Esophagus (tissue), 2 donors: ENCODE results near the gene S100A16. TPM values are rescaled to one million over a fixed set of nuclear protein-coding genes. Genes with fewer than 3 reads are reported as not detected.
A peak's percentile ranks its signal among the peaks of the same experiment; 100 is the strongest.

Source experiments
- H3K27ac ChIP-seq, 2 donors: one replicate each; pipeline ENCODE4 v1.5.1; 2013; ENCODE audit warnings: low read depth in 2 of 2, mild to moderate bottlenecking in 2 of 2, inconsistent platforms in 1 of 2, low read length in 1 of 2, moderate library complexity in 1 of 2
- H3K27me3 ChIP-seq, 2 donors: one replicate each; pipeline ENCODE4 v1.6.1; 2013; ENCODE audit warnings: low read length in 2 of 2, control low read depth in 1 of 2, mild to moderate bottlenecking in 1 of 2; ENCODE audit not compliant: insufficient read depth in 2 of 2, control insufficient read depth in 1 of 2
- H3K36me3 ChIP-seq, 2 donors: one replicate each; pipeline ENCODE4 v1.6.1; 2013; ENCODE audit warnings: low read length in 1 of 2; ENCODE audit not compliant: control insufficient read depth in 2 of 2, insufficient read depth in 2 of 2
- H3K4me1 ChIP-seq, 2 donors: one replicate each; pipeline ENCODE4 v1.6.1; 2013; ENCODE audit warnings: low read length in 1 of 2; ENCODE audit not compliant: control insufficient read depth in 2 of 2, insufficient read depth in 2 of 2
- H3K4me3 ChIP-seq, 2 donors: one replicate each; pipeline ENCODE4 v1.5.1; 2013; ENCODE audit warnings: low read length in 2 of 2, mild to moderate bottlenecking in 2 of 2, low read depth in 1 of 2, moderate library complexity in 1 of 2
- H3K9me3 ChIP-seq, 2 donors: one replicate each; pipeline ENCODE4 v1.6.1; 2013; ENCODE audit warnings: mild to moderate bottlenecking in 2 of 2, low read depth in 1 of 2, low read length in 1 of 2, moderate library complexity in 1 of 2; ENCODE audit not compliant: control insufficient read depth in 2 of 2, insufficient read depth in 1 of 2
- WGBS, 2 donors: extraction: QIAGEN DNeasy Blood & Tissue Kit; methylation state at CpG; one replicate each; pipeline ENCODE4 v1.1.7; 2013; 5-methylcytosine and 5-hydroxymethylcytosine counted together
- polyA plus RNA-seq, 2 donors: library from polyadenylated mRNA; stranded (reverse); fragments of 200-250 nt; gene quantifications; one replicate each; pipeline ENCODE4 v1.2.3, GENCODE V29; 2013
- donor health status: healthy with polysubstance abuse.
- donor health status: Bipolar disorder and iron deficiency.

Gene S100A16
- polyA plus RNA-seq, 2 donors, result 2,016 to 2,151 TPM

DNA sequence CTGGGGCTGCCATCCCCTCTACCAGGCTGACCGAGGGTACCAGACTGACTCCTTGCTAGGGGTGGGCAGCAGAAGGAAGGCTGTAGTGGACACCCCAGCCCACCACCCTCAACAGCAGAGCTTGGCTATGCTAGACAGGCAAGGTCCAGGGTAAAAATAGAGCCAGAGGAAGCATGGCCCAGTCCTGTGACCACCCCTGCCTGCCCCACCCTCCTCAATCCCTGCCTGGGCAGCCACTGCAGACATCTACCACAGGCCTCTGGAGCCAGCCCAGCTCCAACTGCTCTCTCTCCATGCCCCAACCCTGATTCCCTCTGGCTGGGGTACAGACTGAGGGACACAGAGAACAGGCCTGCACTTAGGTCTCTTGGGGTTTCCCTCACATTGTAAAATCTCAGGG, 17.0 kb upstream of the S100A16 start:
- Histone ChIP-seq H3K27ac (no peak overlapping the region), H3K27me3 (no peaks in the 10 kb centered on the region), H3K4me1 (peaks cover 0 to 11% of the 10 kb centered on the region in 2 donors), H3K36me3 (no peaks in the 10 kb centered on the region), H3K4me3 (no peak overlapping the region), H3K9me3 (no peaks in the 10 kb centered on the region)
- 83 to 88% methylated on average over 1 of the region's 1 CpG for WGBS, 2 donors

DNA sequence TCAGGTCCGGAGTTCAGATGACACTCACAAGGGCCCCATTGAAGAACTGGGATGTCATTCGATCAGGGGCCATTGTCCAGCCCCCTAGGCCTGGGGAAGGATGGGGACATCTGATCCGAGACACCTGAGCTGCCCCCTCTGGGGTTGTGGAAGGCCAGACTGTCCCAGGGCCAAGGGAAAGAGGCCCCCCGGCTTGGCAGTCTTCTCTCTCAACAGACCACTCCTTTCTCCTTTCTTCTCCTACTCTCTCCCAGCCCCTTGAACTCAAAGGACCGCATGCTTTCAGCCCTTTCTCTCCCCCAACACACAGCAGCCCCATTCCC, 16.4 kb upstream of the S100A16 start:
- Histone ChIP-seq H3K27ac (no peak overlapping the region), H3K9me3 (no peaks in the 10 kb centered on the region), H3K4me3 (no peak overlapping the region), H3K4me1 (peaks cover 0 to 11% of the 10 kb centered on the region in 2 donors), H3K27me3 (no peaks in the 10 kb centered on the region), H3K36me3 (no peaks in the 10 kb centered on the region)
- WGBS, 2 donors, result 83 to 87% methylated on average over 5 of the region's 5 CpGs

DNA sequence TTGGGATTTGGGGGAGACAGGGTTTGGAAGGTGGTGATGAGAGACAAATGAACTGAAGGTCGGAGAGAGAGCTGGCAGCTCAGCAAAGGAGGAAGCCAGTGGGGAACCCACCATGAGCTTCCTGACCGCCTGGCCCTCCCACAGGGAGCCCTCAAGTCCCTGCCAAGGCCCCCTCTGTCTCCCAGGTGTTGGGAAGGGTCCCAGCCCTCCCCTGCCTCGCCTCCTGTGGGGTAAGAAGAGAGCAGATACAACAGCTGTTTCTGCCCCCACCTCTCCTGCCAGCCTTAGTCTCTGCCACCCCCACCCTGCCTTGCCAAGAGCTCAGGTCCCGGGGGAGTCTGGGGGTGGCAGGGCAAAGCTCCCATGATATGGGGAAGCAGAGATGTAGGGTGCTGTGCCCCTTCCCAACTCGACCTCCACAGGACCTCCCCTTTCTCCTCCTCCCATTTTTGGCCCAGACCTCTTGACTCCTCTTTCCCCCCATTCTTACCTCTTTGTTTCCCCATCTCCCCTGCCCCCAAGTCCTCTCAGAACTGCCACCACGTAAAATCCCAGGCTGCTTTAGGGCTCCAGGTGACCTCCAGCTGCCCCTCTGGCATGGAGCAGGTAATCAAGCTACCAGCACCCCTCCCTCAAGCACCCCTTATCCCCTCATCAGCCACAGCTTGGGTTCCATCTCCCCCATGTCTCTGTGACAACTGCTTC, 15.9 kb upstream of the S100A16 start:
- Histone ChIP-seq H3K4me3 (no peak overlapping the region), H3K27ac (peak overlapping the region in 1 of 2 donors; percentile 6), H3K9me3 (no peaks in the 10 kb centered on the region), H3K36me3 (no peaks in the 10 kb centered on the region), H3K4me1 (peaks cover 0 to 11% of the 10 kb centered on the region in 2 donors), H3K27me3 (no peaks in the 10 kb centered on the region)
- 71 to 79% methylated on average over 4 to 6 of the region's 6 CpGs for WGBS, 2 donors

DNA sequence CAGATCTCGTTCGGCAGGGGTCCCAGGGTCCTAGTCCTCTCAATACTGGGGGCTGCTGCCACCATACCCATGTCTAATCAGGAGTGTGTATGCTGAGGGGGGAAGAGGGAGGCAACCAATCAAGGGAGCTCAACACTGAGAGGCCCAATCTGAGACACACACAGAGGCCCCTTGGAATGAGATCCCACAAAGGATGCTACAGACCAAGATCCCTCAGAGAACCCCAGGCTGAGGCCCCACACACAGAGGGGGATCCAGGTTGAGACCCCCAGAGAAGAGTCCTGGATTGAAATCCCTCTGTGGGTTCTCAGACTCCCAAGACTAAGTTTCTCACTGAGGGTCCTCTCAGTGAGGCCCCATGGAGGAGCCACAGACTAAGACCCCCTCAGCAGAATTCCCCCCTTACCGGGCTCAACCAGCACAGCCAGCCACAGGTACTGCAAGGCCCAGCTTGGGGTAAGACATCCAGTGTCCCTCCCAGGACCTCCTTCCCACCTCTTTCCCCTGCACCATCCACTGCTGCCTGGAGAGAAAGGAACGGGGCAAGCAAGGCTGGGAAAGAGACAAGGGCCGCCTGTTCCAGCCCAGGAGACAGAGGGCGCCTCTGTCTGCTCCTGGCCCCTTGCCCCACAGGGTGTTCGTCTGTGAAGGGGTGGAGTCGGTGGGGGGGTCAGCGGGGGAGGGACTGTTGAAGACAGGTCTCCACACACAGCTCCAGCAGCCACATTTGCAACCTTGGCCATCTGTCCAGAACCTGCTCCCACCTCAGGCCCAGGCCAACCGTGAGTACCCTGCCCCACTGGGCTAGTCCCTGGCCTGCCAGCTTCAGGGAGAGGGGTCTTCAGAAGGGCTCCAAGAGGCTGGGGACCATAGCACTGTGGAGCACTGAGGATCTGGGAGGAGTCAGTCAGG, 15.0 kb upstream of the S100A16 start, which contains the start of gene S100A1:
Gene S100A1 (plus strand): TSS at position 720 of the 912 bp plus-strand sequence. CDS start 2,088 bp downstream, outside the sequence.
- Histone ChIP-seq H3K27me3 (no peaks in the 10 kb centered on the region), H3K36me3 (no peaks in the 10 kb centered on the region), H3K4me3 (peak within 1 kb of the TSS; percentile 41 to 65), H3K27ac (peak within 1 kb of the TSS; percentile 88 to 92), H3K9me3 (no peaks in the 10 kb centered on the region), H3K4me1 (peaks cover 0 to 7% of the 10 kb centered on the region in 2 donors)
- 54 to 55% methylated on average over 10 of the region's 10 CpGs for WGBS, 2 donors

DNA sequence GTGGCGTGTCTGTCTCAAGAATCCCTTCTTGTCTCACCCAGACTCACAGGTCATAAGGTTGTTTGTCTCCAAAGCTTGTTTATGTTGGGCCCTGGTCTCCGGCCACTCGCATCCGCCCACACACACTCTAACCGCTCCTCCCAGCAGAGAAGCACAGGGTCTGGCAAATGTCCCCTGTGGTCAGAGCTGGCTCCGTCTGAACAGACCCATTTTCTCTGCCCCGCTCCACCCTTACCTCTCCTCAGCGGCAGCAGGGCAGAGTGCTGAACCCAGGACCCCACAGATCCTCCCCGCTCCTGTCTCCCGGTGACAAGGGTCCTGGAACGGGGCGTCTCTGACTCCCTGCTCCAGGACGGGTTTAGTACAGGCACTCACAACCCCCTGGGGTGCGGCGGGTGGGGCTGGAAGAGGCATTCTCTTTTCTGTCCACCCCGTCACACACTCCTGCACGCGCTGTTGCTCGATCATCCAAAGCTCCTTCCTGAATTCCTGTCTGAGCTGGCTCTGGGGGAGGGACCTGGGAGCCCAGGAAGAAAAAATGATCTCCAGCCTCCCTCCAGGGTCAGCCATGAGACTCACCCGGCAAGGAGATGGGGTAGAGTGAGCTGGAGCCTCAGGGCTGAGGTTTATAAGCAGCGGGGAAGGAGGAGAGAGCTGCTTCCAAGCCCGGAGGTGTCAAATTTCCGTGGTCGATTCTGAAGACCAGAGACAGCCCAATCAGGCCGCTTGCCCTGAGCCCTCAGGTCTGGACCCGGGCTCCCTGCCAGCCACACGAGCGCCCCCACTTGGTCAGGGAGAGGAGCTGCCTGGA, 14.2 kb upstream of the S100A16 start, which contains the start of gene S100A13:
Gene S100A13 (minus strand): TSS at position 602 of the 811 bp plus-strand sequence. CDS start 1,033 bp downstream, outside the sequence.
- Histone ChIP-seq H3K36me3 (no peaks in the 10 kb centered on the region), H3K4me3 (peak within 1 kb of the TSS; percentile 41 to 65), H3K4me1 (peaks cover 0 to 7% of the 10 kb centered on the region in 2 donors), H3K27me3 (no peaks in the 10 kb centered on the region), H3K9me3 (no peaks in the 10 kb centered on the region), H3K27ac (peak within 1 kb of the TSS; percentile 88 to 92)
- WGBS, 2 donors, result 8 to 10% methylated on average over 28 of the region's 28 CpGs

DNA sequence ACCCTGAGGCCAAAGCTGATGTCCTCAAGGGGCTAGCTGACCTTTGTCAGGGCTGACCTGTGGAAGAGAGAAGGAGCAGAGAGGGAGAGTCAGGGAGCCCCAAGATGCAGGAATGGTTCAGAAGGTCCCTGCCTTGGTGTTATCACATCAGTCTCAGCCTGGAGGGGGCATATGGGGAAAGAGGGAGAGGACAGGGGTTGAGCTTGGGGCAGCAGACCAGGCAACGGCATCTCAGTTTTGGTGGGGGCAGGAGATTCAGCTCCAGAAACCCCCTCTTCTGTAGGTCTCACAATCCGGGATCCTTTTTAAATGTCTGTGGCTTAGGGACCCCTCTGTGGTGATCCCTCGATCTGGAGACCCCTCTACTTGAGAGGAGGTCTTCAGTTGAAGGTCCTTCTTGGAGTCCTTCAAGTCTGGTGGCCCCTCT, 13.6 kb upstream of the S100A16 start:
- Histone ChIP-seq H3K27ac (peak overlapping the region; percentile 88 to 92), H3K9me3 (no peaks in the 10 kb centered on the region), H3K4me3 (peak overlapping the region; percentile 41 to 65), H3K36me3 (no peaks in the 10 kb centered on the region), H3K27me3 (no peaks in the 10 kb centered on the region), H3K4me1 (peaks cover 0 to 7% of the 10 kb centered on the region in 2 donors)
- WGBS, 2 donors, result 46 to 81% methylated on average over 3 of the region's 3 CpGs

DNA sequence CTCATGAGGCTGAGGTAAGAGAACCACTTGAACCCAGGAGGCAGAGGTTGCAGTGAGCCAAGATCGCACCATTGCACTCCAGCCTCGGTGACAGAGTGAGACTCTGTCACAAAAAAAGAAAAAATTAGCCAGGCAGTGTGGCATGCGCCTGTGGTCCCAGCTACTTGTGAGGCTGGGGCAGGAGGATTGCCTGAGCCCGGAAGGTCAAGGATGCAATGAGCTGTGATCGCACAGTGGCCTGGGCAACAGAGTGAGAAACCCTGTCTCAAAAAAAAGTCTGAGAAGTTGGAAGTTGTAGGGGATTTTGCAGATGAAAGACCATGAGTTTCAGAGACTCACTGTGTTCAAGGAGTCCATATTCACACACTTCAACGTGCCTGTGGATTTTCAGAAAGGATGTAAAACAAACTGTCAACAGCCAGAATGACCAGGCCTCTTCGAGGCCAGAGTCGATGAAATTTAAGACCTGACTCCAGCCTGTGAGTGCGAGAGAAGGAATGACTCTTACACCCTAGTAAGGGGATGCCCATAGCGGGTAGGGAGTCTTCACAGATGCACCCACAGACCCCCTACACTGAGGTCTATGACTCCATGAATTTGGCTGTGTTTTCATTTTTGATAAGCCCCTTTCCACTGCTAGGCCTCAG, 12.2 kb upstream of the S100A16 start:
- H3K9me3 ChIP-seq, result no peaks in the 10 kb centered on the region
- no peak overlapping the region for H3K4me3 ChIP-seq
- H3K27ac ChIP-seq, result no peak overlapping the region
- no peaks in the 10 kb centered on the region for H3K36me3 ChIP-seq
- peaks cover 0 to 7% of the 10 kb centered on the region in 2 donors for H3K4me1 ChIP-seq
- WGBS, 2 donors, result 88 to 95% methylated on average over 10 of the region's 10 CpGs
- H3K27me3 ChIP-seq, result no peaks in the 10 kb centered on the region

DNA sequence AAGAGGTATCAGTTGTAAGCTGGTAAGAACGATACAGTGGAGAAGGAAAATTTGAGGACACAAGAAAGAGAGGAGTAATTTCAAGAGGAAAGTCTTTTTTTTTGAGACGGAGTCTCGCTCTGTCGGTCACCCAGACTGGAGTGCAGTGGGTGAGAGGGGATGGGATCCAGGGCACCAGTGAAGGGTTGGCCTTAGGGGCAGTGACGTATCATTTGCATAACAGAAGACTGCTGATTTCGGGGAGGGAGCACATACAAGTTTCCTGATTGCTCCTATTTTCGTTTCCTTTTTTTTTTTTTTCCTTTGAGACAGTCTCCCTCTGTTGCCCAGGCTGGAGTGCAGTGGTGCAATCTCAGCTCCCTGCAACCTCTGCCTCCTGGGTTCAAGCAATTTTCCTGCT, 10.2 kb upstream of the S100A16 start:
- no peaks in the 10 kb centered on the region for H3K9me3 ChIP-seq
- no peaks in the 10 kb centered on the region for H3K36me3 ChIP-seq
- no peaks in the 10 kb centered on the region for H3K27me3 ChIP-seq
- no peak overlapping the region for H3K27ac ChIP-seq
- H3K4me1 ChIP-seq, result peaks cover 0 to 7% of the 10 kb centered on the region in 2 donors
- H3K4me3 ChIP-seq, result no peak overlapping the region
- WGBS, 2 donors, result 83 to 86% methylated on average over 6 to 7 of the region's 7 CpGs
